Stimulated activated CD8-positive, alpha-beta memory T cell treated with anti-CD3 and anti-CD28 coated beads, Interleukin-12 subunit alpha, Interleukin-12 subunit beta, amount 100 ng/mL, for 1 hour (primary cell): ENCODE results near the gene TDRKH.

Experiments used
- DNase-seq: peaks from one replicate; pipeline ENCODE4 v3.0.0-alpha.2; 2020; ENCODE audit warnings: low read depth

TDRKH gene

DNA sequence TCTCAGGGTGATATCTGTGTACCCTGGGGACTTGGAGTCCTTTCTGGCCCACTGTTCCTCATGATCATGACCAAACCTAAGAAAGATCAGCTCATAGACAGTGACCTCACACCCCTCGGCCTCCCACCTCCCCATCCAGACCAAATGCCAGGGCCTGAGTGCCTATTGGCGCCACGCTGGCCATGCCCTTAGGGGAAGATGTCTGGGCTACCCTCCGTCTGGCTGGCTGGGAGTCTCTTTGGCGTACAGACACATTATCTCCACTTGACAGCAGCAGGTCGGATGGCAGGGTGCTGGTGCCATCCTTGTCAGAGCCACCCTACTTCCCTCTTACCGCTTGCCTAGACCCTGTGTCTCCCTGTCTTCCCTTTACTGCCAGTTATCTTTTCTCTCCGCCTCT is 32.9 kb upstream of the TDRKH start:
- DNase-seq = no peak

DNA sequence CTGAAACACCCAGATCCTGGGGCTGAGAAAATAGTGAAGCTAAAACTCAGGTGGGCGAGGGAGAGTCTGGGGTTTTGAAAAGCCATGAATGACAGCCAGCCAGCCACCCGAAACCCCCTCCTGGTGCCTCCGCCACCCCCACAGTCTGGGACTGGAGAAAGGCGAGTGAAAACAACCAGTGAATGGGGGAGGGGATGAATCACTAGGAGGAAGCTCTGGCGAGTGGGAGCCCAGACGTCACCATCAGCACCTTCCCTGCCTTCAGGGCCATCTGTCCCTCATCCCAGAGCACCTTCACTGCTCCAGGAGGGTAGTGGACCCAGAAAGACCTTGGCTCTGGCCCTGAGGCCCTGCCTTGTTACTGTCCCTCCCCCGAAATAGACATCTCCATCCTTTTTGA is 32.1 kb upstream of the TDRKH start:
- no peak for DNase-seq

DNA sequence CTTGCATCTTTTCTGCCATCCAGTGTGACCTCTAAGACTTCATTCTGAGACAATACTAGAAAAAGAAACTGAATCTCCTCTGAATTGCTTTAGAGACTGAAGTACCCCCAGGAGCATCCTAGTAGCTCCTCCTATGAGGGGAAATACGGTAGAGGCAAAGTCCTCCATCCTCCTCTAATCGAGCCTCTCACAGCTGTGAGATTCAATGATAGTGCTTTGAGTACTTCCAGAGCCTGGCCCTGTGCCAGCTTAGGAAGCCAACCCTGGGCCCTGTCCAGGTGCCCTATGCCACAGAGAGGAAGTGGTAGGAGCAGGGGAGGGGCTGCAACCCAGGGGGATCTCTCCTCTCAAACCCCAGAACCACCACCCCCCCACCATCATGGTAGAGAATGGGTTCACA is 30.6 kb upstream of the TDRKH start:
- no peak for DNase-seq

DNA sequence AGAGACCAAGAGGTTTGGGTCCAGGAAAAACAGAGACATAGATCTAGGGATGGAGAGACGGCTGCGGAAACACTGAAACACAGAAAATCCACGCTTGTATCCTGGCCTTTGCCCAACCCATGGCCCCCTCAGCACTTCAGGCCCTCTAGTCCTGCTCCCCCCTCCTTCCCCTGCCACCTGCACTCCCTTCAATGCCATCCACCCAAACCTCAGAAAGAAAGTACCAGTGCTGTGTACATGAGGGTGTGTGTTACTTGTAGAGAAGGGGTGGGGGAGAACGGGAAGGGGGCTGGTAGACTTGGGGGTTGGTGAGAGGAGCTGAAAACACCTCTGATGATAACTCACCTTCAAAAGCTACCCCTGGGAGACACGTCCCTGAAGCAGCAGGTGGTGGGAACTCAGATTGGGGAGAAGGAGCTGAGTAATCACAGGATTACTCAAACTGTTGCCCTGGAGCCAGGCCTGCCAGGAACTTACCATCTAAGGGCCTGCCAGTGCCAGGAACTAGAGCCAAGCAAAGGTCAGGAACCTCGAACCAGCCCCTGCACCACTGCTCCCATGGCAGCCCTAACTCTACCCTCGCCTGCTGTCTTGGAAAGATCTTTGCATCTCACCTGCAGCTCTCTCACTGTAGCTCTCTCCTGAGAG is 29.8 kb upstream of the TDRKH start:
- no peak for DNase-seq

DNA sequence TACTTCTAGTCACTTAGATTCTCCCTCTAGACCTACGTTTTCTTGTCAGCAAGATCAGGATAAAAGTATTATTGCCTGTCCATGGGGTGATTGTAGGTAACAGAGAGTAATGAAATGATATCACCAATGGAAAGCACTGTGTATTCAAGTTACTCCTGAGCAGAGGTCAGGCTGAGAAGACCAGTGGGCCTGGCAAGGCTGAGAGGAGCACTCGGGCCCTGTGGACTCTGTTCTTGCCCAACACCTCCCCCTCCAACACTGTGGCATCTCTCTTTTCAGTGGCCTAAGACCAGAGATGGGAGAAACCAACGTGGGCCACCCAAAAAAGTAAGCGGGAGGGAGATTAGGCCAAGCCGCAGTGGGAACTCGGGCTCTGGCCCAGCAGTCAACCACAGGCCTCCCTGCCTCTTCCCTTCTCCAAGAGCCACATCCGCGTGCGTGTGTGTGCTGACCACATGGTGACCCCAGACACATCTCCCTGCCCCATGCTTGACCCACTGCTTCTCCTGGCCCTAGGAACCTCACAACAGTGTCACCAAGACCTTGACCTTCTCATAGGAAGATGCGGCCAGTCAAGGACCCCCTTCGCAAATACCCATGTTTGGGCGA is 29.0 kb upstream of the TDRKH start:
- DNase-seq = no peak

DNA sequence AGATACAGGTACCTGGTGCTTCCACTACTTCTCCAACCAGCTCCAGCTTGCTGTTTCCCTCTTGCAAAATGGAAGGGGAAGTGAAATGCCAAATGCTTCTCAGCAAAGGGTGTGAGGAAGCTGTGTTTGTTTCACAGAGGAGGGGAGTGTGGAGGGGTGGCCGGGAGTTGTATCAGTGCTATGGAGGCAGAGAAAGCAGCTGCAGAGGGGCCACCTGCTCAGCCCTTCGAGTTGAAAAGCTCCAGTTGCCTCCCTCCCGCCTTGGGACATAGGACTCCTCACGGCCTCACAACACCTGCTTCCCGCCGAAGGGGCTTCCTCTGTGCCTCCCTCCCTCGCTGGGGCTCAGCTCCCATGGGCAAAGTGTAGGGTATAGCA is 27.0 kb upstream of the TDRKH start:
- no peak for DNase-seq

DNA sequence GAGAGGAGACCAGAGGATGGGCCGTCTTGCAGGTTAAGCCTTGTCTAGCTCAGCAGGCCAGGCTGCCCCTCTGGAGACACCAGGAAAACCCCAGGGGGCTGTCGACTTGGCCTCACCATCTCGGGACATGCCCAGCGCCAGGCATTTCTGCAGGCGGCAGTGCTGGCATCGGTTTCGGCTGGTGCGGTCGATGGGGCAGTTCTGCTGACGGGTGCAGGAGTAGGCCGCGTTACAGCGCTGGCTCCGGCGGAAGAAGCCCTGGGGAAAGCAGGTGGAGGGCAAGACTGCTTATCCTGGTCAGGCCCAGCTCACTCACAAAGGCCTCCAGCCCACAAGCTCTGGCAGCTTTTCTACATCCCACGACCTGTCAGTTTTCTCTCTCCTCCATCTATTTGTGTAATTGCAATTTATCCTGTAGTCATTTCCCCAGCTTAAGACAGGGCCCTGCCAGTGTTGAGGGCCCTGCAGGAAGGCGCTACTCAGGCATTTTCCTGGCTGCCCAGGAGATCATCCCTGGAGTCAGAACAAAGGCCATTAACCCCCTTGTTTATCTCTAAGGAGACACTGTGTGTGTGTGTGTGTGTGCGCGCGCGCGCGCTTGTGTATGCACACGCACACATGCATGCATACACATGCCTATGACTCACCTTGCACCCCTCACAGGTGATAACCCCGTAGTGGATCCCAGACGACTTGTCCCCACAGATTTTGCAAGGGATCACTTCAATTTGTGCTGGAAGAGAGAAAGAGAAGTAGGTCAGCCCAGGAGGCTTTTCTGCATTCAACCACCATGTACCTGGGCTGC is 26.4 kb upstream of the TDRKH start:
- DNase-seq = no peak

DNA sequence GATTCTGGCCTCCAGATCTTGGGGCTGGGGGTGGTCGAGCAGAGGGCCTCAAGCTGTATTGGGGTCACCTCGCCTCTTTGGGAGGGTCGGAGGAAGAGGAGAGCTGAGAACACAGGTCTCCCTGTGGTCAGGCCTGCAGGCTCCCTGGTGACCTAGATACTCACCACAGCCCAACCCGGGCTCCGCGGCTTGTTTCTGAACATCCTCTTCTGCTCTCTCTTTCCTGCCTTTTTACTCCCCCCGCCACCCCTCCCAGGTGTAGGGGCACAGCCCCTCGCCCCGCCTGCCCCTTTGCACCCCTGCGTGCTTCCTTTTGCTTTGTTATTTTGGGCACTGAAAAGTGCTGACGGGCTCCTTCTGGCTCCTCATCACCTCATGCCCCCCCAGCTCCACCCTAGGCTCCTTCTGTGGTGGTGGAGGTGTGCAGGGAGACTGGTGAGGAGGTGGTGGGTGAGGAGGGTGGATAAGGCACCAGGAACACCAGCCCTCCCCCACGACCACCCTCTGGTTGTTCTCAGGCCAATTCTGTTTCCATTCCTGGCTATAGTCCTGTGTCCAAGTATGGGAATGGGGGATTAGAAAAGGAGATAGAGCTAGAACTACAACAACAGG is 25.5 kb upstream of the TDRKH start:
- no peak for DNase-seq

DNA sequence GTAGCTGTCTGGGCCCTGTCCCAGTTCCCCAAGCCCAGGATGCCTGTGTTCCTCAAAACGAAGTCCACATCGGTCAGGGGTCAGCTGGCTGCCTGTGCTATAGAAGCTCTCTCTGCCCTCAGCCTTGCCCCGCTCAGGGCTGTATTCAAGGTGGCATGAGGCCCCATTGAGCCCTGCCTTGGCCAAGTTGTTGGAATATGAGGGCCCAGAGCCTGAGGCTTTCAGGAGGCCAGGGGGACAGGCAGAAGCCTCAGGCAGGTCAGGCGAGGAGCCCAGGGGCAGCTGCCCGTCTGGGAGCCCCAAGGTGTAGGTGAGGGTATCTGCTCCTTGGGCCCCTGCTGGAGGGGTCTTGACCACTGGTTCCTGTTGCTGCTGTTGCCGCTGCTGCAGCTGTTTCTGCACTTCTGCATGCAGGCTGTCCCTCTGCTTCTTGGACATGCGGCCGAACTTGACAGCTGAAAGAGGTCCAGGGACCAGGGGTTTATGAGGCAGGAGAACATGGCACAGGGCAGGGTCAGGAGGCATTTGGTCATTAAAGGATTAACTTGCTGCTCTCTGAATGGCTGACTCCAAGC is 24.8 kb upstream of the TDRKH start:
- DNase-seq = no peak

DNA sequence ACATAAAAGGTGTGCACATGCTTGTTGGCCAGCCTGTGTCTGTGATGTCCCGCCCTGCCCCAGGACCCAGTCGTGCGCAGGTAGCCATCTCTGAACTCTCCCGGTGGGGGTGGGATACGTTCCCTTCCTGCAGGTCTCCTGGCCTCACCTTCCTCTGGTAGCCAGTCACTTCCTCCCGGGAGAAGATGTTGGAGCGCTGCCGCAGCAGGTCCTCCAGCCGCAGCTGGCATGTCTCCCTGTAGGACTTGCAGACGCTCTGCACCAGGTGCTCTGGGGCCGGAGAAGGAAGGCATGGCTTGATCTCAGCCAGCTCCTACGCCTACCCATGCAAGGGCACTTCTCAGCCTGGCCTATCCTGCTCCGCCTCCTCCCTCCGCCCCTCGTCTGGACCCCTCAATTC is 24.1 kb upstream of the TDRKH start:
- no peak for DNase-seq

DNA sequence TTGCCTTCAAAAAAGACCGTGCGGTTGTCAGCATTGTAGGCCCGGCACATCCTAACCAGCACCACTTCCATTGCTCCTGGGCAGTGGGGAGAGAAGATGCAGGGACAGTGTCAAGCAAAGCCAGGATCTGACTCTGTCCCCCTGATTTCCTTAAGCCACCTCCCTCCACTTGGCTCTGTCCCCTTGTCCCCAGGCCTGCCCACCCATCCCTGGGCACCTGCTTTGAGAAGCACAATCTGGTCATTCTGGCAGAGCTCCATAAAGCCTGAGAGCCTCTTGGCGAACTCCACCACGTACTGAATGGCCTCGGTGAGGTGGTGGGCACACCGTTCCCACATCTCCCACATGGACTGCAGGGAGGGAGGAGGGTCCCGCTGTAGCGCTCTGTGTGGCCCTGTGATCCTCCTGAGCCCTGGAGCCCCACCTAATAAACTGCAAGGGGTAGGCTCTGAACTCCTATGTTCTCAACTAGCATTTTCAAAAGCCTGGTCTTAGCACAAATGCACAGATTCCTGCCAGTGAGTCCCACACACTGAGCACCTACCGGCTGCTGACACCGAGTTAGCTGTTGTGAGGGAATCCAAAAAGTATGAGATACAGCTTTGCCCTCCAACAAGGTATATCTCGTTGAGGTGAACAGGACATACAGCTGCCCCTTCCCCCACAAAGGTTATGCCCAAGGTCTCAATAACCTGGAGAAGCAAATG is 23.1 kb upstream of the TDRKH start:
- DNase-seq = no peak

DNA sequence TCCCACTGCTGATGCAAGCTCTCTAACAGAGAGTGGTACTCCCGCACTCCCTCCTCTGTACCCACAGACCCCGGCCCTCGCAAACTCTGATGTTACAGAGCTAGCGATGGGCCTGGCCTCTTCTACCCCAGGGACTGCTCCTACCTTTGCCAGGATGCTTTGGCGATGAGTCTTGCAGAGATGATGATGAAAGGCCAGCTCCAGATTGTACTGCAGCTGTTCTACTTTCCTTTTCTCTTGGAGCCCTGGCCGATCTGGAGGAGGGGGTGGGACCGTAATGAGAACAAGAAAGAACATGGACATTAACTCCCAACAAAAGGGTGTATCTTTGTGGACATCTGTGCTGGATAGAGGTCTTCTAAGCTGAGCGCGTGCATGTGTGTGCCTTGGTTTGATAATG is 20.9 kb upstream of the TDRKH start:
- DNase-seq = no peak

DNA sequence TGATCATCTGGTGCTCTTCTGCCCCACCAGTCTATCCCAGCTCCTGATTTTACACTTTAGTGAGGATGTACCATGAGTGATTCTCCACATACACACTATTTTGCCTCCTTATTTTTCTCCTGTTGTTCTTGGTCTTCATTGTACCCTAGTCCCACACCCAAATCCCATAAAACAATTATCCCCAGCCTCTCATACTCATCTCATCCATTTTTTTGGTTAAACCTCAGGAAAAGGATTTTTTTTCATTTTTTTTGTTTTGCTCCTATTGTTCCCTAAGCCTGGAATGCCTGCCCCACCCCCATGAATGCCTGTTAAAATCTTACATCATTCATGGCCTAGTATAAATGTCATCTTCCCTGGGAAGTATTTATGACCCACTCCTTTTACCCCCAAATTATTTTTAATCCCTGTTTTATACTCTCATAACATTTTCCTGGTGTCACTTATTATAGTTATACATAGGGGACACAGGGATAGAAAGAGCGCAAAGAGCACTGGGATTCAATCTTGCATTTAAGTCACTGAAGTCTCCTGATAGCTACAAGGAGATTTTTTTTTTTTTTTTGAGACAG is 19.8 kb upstream of the TDRKH start:
- no peak for DNase-seq

DNA sequence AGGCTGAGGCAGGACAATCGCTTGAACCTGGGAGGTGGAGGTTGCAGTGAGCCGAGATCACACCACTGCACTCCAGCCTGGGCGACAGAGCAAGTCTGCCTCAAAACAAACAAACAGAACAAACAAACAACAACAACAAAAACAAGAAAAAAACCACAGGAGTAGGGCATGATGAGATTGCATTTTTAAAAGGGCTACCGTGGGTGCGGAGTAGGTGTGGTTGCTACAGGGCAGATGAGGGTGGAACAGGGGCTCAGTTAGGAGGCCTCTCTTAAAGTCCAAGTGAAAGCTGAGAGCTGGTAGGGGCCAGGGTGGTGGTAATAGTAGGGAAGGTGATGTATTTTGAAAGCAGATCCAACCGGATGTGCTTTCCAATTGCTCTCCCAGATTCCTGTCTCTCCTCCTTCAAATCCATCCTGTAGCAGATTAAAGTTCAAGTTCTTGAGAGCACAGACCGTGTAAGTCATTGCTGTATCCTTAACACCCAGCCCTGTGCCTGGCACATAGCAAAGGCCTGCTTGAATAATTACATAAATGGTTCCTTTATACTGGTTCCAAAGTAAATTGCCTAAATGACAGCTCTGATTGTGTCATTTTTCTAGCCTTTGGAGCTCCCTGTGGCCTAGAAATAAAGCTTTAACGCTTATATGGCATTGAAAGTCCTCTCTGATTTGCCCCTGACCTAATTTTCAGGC is 19.1 kb upstream of the TDRKH start:
- no peak for DNase-seq

DNA sequence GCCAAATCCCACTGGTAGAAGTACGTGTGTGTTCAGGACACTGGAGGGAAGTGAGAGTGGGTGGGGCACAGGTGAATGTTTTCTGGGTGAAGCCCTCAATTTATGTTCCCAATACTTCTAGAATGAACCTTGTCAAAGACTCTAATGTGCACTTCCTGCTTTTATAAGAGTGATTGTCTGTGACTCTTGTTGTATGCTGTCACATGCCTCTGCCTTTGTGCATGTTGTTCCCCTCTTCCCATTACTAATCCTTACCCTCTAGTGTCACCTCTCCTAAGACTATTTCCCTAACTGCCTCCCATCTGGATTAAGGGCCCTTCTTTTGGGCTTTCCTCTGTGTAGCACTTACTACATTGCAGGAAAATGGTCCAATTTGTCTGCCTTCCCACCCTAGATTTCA is 17.5 kb upstream of the TDRKH start:
- DNase-seq = no peak

DNA sequence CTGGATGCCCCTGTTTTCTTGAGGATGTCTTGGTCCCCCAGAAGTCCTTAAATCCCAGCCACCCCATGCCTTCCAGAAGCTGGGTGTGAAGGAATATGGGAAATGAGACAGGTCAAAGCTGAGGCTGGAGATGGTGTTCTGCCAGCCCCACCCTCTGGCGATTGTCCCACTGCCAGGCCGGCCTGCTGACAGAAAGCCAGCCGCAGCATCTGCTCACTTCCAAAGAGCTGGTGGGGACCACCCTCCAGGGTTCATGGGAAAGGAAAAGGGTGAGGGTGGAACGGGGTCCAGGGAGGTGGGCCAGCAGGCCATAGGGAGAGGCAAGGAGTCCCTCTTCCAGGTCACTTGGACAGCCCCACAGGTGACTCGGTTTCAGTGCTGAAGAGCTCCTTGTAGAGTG is 16.8 kb upstream of the TDRKH start:
- DNase-seq = no peak

DNA sequence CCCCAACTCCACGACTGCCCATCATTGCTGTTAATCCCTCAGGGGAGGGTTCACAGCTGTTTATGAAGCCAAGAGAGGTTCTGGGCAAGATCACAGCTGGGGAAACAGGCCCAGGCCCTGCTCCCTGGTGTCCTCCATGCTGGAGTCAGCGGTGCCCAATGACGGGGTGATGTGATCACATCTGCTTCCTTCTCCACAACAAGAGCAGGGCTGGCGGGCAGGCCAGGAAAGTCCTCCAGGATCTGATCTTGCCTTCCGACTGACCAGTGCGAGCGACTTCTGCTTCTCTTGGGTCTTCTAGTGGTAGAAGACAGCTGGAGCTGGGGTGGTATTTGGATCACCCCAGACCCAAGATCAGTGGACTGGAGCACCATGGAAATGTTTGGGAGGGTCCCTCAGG is 15.9 kb upstream of the TDRKH start:
- DNase-seq = no peak

DNA sequence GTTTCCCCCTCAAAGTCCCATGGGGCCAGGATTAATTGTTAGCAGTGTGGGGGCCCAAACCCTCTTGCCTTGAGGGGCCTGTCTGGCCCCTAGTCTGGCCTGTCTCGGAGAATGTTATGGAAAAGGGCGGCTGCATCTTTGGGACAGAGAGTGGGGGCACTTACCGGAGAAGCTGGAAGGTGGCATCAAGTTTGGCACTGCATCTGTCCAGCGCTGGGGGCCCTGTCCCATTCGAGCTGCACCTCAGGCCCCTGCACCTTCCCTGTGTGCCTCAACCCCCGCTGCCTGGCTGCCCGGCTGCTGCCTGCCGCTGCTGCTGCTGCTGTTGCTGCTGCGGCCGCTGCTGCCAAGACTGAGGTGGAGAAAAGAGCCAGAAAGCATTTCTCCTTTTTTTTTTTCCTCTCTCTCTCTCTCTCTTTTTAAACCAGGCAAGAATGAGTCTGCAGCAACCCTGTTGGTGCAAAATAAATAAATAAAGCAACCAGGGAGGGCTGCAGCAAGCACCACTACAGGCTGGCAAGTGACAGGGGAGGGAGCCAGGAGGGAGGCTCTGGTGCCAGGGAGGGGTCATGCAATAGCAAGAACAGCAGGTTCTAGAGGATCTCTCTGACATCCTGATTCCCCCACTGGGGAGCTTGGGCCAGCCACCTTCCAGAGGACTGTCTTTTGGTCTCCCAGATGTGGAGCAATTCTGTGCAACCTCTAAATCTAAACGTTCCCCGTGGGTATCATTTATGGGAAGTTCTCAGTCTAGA is 14.9 kb upstream of the TDRKH start, which contains the start of gene LINGO4:
TSS of gene LINGO4 (minus strand) at position 354 of the 755 bp plus-strand sequence. CDS start 2,715 bp downstream, outside the sequence.
- no peak for DNase-seq

DNA sequence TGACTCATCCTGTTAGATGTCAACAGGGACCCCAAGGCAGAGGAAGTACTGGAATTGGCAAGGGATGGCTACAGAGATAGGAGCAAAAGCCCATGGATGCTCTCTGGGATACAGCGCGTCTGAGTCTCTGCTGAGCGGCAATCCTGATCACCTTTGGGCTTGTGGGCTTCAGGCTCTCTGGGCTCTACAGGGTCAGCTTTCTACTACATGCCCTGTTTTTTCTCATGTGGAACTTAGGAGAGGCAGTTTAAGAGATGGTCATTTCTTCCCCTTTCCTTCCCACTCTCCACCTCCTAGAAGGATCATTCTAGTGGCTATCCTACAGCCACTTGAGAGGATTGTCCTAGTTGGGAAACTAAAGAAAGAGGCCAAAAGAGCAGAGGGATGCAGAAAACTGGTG is 13.6 kb upstream of the TDRKH start:
- DNase-seq = no peak

DNA sequence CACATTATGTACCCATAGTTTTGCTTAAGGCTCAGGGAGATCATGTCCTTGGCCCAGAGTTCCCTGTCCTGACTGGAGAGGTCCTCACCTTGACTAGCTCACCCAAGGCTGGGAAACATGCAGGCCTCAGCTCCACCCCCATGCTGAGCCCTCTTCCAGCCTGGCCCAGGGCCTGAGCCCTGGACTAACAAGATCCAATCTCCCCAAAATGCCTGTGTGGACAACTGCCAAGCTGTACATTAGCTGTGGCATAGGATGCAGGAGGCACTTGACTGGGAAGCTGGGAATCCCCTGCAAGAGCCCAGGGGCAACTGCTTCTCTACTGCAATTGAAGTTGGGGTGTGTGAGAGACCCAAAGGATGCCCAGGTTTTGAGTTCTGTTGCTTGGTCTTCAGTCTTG is 12.9 kb upstream of the TDRKH start:
- DNase-seq = no peak
